Measurements from ENCODE around the gene C8B. TPM values are rescaled to one million over a fixed set of nuclear protein-coding genes. Genes with fewer than 3 reads are reported as not detected.

Gene C8B
- total RNA-seq, 1 experiment from 2014 or later = 0.10 TPM

DNA sequence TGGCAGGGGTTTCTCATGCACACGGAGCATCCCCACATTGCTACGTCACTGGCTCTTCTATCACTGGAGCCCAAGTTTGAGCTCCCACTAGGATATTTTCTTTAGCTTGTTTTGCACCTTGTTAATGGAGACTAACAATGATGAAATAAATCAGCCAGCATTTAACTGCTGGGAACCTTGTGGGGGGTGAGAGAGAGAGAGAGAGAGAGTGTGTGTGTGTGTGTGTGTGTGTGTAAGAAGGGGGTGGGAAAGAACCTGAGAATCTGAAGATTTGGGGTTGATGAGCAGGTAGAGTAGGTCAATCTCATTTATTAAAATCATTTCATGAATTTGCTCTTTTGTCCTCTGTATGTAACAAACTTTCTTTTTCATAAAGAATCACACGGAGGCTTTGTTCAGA, 624 bp downstream of the C8B start:
- peaks cover 17% of the 10 kb centered on the region; the same call in 1 of the 2 replicates for H3K27me3 ChIP-seq (ENCODE audit: insufficient read depth, low read length)
- H3K4me2 ChIP-seq (ENCODE audit: low read length) = no peak overlapping the region
- ChIA-PET CTCF (no interaction called here), RAD21 (ENCODE audit: low non-redundant PET in 1 of 2, low total read pairs in 2 of 2, uncharacterized antibody in 2 of 2, unreplicated experiment in 2 of 2) (no interaction called here), POLR2A (no interaction called here)
- no peaks in the 10 kb centered on the region for H4K20me1 ChIP-seq (ENCODE audit: insufficient read depth)
- DNase-seq (ENCODE audit: low read depth, low spot score) = no peak
- BruUV-seq (replicated peaks) = no TSS peak
- H3K4me3 ChIP-seq (replicated peaks in 1 of 2; ENCODE audit: low read depth in 1 of 2, low read length in 2 of 2) = no peak overlapping the region
- intact Hi-C loops (cut with micrococcal nuclease) = loop anchor here (10.0 kb wide), 1 partner anchor 1680 kb away; no protein-coding TSS in a partner anchor
- TF ChIP-seq, protein P1, sequence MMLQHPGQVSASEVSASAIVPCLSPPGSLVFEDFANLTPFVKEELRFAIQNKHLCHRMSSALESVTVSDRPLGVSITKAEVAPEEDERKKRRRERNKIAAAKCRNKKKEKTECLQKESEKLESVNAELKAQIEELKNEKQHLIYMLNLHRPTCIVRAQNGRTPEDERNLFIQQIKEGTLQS (IDR thresholded peaks at IDR 0.05) = no peak
- TF ChIP-seq EGR1 (IDR thresholded peaks at IDR 0.05; ENCODE audit: low read depth) (no peak), ZFX (IDR thresholded peaks at IDR 0.05) (no peak), FOSL1 (IDR thresholded peaks at IDR 0.05; ENCODE audit: low read depth) (no peak), RAD21 (IDR thresholded peaks at IDR 0.05; ENCODE audit: low read depth) (no peak), EZH2phosphoT487 (IDR thresholded peaks at IDR 0.05; ENCODE audit: borderline replicate concordance) (no peak), TCF7L2 (IDR thresholded peaks at IDR 0.05; ENCODE audit: borderline replicate concordance, extremely low read depth, insufficient read depth, insufficient read length) (no peak), ELF1 (IDR thresholded peaks at IDR 0.05; ENCODE audit: borderline replicate concordance, low read depth) (no peak), SP1 (IDR thresholded peaks at IDR 0.05; ENCODE audit: low read depth) (no peak), SIN3A (IDR thresholded peaks at IDR 0.05; ENCODE audit: low read depth) (no peak), ZNF274 (IDR thresholded peaks at IDR 0.05; ENCODE audit: low read depth, low read length) (no peak), SRF (IDR thresholded peaks at IDR 0.05; ENCODE audit: low read depth) (no peak), POLR2AphosphoS5 (IDR thresholded peaks at IDR 0.05; ENCODE audit: low read depth, low read length) (no peak), POLR2A (IDR thresholded peaks at IDR 0.05; ENCODE audit: borderline replicate concordance, extremely low read depth, insufficient read depth, insufficient read length) (no peak), CBX3 (IDR thresholded peaks at IDR 0.05; ENCODE audit: low read depth) (no peak), CEBPB (IDR thresholded peaks at IDR 0.05; ENCODE audit: low read depth) (no peak), EZH2 (IDR thresholded peaks at IDR 0.05) (no peak)
- TF ChIP-seq, protein P2, sequence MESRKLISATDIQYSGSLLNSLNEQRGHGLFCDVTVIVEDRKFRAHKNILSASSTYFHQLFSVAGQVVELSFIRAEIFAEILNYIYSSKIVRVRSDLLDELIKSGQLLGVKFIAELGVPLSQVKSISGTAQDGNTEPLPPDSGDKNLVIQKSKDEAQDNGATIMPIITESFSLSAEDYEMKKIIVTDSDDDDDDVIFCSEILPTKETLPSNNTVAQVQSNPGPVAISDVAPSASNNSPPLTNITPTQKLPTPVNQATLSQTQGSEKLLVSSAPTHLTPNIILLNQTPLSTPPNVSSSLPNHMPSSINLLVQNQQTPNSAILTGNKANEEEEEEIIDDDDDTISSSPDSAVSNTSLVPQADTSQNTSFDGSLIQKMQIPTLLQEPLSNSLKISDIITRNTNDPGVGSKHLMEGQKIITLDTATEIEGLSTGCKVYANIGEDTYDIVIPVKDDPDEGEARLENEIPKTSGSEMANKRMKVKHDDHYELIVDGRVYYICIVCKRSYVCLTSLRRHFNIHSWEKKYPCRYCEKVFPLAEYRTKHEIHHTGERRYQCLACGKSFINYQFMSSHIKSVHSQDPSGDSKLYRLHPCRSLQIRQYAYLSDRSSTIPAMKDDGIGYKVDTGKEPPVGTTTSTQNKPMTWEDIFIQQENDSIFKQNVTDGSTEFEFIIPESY (IDR thresholded peaks at IDR 0.05; ENCODE audit: extremely low read depth, insufficient replicate concordance, low read length) = no peak
- TF ChIP-seq, protein P3, sequence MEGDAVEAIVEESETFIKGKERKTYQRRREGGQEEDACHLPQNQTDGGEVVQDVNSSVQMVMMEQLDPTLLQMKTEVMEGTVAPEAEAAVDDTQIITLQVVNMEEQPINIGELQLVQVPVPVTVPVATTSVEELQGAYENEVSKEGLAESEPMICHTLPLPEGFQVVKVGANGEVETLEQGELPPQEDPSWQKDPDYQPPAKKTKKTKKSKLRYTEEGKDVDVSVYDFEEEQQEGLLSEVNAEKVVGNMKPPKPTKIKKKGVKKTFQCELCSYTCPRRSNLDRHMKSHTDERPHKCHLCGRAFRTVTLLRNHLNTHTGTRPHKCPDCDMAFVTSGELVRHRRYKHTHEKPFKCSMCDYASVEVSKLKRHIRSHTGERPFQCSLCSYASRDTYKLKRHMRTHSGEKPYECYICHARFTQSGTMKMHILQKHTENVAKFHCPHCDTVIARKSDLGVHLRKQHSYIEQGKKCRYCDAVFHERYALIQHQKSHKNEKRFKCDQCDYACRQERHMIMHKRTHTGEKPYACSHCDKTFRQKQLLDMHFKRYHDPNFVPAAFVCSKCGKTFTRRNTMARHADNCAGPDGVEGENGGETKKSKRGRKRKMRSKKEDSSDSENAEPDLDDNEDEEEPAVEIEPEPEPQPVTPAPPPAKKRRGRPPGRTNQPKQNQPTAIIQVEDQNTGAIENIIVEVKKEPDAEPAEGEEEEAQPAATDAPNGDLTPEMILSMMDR (IDR thresholded peaks at IDR 0.05 in 2 of 3, conservative IDR thresholded peaks at IDR 0.05 in 1 of 3; ENCODE audit: borderline replicate concordance in 1 of 3, insufficient read depth in 1 of 3, low read depth in 2 of 3, low read length in 2 of 3) = no peak
- ATAC-seq = no peak
- no peaks in the 10 kb centered on the region for H3K36me3 ChIP-seq (ENCODE audit: control insufficient read depth in 1 of 2, insufficient read depth in 2 of 2, low read length in 2 of 2)
- H3K79me2 ChIP-seq (ENCODE audit: insufficient read depth, low read length) = no peaks in the 10 kb centered on the region
- H3K9me2 ChIP-seq (ENCODE audit: insufficient read depth) = no peaks in the 10 kb centered on the region
- H3K9me3 ChIP-seq (ENCODE audit: control insufficient read depth in 1 of 2, insufficient read depth in 1 of 2, low read depth in 1 of 2, low read length in 2 of 2) = no peaks in the 10 kb centered on the region
- H3K9ac ChIP-seq (ENCODE audit: low read length) = no peak overlapping the region
- H3K27ac ChIP-seq (ENCODE audit: low read depth, low read length) = no peak overlapping the region
- H2AFZ ChIP-seq (ENCODE audit: low read depth, low read length, poor library complexity, severe bottlenecking) = no peak overlapping the region
- H3K4me1 ChIP-seq (ENCODE audit: control insufficient read depth in 1 of 2, insufficient read depth in 2 of 2, low read length in 2 of 2) = no peaks in the 10 kb centered on the region
